GM12865 (cell line): ENCODE measurements around the gene NQO2.
"Not testable (repeated sequence)": the region's sequence is repeated elsewhere in the genome, so short reads cannot be mapped to it uniquely, and the experiment has no call there.

Source experiments
- DNase-seq: peaks from one replicate; pipeline ENCODE4 v3.0.0; 2010; ENCODE audit warnings: low read depth
- H3K4me3 ChIP-seq: 2 replicates; pipeline ENCODE4 v1.5.1; 2011; ENCODE audit warnings: mild to moderate bottlenecking, low read depth, low read length, control low read depth
- TF ChIP-seq, protein P1 (sequence below): IDR thresholded peaks from 2 replicates; pipeline ENCODE4 v1.5.1; 2011; ENCODE audit warnings: low read length, control low read depth, low read depth, inconsistent platforms; ENCODE audit not compliant: insufficient read depth; ENCODE audit errors: missing control alignments

Gene NQO2

DNA sequence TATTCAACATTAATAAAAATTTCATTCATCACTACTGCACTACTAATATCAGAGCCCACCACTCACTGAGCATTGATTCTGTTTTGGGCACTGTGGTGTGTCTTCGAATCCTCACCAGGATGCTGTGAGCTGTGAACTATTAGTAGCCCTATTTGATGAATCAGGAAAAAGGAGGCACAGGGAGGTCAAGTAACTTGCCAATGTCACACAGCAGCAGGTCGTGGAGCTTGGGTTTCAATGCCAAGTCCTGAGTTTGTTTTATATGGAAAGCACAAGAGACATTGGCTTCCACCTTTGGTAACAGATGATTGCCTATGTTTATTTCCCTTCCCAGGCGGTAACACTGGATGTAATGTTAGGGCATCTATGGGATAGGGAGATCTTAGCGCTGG lies 15.0 kb downstream of the NQO2 start:
- no peak overlapping the region for H3K4me3 ChIP-seq
- TF ChIP-seq, protein P1, sequence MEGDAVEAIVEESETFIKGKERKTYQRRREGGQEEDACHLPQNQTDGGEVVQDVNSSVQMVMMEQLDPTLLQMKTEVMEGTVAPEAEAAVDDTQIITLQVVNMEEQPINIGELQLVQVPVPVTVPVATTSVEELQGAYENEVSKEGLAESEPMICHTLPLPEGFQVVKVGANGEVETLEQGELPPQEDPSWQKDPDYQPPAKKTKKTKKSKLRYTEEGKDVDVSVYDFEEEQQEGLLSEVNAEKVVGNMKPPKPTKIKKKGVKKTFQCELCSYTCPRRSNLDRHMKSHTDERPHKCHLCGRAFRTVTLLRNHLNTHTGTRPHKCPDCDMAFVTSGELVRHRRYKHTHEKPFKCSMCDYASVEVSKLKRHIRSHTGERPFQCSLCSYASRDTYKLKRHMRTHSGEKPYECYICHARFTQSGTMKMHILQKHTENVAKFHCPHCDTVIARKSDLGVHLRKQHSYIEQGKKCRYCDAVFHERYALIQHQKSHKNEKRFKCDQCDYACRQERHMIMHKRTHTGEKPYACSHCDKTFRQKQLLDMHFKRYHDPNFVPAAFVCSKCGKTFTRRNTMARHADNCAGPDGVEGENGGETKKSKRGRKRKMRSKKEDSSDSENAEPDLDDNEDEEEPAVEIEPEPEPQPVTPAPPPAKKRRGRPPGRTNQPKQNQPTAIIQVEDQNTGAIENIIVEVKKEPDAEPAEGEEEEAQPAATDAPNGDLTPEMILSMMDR, result no peak
- DNase-seq, result no peak

DNA sequence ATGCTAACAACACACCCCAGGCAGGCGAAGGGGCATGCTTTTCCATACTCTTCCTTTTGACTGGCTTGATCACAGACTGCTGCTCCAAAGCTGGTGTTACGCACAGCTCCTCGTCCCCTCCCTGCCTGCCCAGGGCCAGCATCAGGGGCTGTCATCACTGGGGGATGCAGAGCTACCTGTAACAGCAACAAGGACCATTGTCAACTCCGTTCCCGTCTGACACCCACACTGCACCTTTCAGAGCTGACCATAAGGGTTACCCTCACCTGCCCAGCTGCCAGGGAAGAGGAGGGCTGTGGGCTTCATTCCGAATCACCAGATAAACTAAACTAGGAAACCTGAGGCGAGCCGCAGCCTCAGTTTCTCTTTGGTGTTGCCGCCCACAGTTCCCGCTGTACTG lies 15.4 kb downstream of the NQO2 start:
- H3K4me3 ChIP-seq, result no peak overlapping the region
- no peak for DNase-seq
- TF ChIP-seq, protein P1, result no peak

DNA sequence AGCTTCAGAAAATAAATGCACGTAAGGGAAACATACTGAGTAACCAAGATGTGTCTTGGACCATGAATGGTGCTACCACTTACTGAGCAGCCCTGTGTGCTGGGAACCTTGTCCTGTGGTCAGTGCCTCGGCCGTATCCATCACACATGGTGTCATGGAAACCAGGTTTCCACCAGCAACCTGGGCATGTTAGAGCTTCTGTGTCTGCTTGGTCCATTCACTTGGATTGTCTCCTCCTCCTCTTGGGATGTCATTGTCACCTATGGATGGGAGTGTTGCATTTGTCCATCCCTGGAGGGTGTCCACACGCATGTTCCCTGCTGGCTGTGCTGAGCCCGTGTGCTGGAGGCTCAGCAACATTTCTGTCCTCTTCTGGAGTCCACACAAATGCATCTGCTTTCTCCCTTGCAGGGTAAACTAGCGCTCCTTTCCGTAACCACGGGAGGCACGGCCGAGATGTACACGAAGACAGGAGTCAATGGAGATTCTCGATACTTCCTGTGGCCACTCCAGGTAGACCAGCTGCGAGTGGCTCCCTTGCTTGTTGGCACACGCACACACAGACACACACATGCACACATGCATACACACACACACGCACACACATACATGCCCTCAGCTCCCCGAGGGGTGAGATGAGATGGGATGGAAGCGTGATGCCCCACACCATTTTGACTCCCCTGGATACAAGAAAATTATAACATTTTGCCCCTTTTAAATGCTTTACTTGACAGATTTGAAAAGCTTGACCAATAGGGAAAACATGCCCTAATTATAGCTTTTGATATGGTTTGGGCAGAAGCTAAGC lies 17.0 kb downstream of the NQO2 start:
- TF ChIP-seq, protein P1, result no peak
- DNase-seq, result no peak
- H3K4me3 ChIP-seq, result no peak overlapping the region

DNA sequence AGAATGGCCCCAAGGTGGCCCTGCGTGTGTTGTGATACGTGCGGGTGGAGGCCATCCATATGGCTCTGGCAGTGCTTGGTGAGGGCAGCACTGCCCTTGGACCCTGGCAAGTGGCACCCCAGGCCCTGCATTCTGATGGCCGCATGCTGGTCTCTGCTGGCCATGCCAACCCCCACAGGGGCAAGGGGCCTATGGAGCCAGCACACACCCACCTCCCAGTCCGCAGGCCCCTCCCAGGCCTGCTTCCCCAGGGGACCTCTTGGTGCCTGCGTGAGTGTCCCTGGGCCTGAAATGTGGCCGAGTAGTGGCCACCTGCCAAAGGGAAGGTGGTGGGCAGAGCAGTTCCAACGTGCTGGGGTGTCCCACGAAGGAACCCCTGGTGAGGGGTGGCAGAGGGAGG lies 17.6 kb downstream of the NQO2 start:
- TF ChIP-seq, protein P1, result no peak
- no peak overlapping the region for H3K4me3 ChIP-seq
- no peak for DNase-seq

DNA sequence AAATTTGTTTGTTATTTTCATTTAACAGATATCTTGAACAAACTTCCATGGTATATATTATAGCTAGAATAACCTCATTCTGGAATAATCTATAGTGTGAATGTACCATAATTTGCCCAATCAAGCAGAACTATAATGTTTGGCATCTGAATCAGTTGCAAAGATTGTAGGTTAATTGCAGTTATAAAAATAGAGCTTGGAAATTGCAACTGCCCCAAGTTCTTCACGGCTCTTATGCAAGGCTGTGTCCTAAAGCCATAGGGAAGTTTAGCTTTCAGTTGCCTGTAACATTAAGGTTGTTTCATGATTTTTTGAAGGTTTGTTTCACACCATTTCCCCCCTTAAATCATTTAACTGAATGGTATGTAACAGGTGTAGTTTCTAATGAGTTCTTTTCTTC lies 19.4 kb downstream of the NQO2 start:
- TF ChIP-seq, protein P1, result no peak
- H3K4me3 ChIP-seq, result no peak overlapping the region
- no peak for DNase-seq

DNA sequence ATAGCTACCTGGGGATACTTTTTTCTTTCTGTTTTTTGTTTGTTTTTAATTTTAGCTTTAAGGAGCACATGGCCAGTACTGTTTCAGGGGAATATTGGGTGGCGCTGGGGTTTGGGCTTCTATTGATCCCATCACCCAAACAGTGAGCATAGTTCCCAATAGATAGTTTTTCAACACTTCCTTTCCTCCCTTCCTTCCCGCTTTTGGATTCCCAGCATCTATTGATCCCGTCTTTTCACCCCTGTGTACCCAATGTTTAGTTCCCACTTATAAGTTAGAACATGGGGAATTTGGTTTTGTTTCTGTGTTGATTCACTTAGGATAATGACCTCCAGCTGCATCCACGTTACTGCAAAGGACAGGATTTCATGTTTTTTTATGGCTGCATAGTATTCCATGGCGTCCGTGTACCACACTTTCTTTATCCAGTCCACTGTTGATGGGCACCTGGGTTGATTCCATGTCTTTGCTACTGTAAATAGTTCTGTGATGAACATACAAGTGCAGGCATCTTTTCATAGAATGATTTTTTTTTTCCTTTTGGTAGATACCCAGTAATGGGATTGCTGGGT lies 20.1 kb downstream of the NQO2 start:
- H3K4me3 ChIP-seq, result no peak overlapping the region
- no peak for DNase-seq
- TF ChIP-seq, protein P1, result no peak

DNA sequence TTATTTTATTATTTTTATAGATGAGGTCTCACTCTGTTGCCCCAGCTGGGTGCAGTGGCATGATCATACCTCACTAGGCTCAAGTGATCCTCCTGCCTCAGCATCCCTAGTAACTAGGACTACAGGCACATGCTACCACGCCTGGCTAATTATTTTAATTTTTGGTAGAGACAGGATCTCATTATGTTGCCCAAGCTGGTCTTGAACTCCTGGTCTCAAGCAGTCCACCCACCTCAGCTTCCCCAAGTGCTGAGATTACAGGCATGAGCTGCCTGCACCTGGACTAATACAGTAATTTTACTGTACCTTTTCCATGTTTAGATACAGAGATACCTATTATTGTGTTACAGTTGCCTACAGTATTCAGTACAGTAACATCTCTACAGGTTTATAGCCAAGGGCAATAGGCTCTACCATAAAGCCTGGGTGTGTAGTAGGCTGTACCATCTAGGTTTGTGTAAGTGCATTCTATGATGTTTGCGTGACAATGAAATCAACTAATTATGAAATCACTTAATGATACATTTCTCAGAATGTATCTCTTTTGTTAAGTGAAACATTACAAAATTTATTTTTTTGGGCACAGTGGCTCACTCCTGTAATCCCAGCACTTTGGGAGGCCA lies 21.4 kb downstream of the NQO2 start:
- DNase-seq, H3K4me3 ChIP-seq: not testable (repeated sequence)
